ENCODE measurements around the gene SETD5. TPM values are rescaled to one million over a fixed set of nuclear protein-coding genes. Genes with fewer than 3 reads are reported as not detected.
A peak's percentile ranks its signal among the peaks of the same experiment; 100 is the strongest.

The SETD5 gene
- polyA plus RNA-seq, 1 donor (not counting 4 experiments of a cell fraction or from before 2014, with no cell fraction given), result 37.8 TPM

DNA sequence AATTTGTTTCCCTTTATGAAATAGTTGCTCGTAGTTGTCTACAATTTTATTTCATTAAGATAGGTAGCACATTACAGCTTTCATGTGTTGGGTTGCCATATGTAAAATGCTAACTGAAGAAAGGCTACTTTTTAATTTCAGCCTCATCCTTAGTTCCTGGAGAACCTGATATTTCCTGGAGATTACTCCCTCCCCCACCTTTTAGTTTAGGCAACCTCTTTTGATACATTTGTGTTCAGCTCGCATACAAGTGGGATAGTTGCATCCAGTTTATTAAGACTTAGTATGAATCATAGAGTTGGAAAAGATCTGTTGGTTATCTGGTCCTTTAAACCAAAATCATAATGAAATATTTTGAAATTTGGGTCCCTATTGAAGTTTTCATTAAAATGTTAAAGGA, 6.0 kb downstream of the SETD5 start:
- no peaks in the 10 kb centered on the region for H3K27me3 ChIP-seq (ENCODE audit: control insufficient read depth, extremely low read depth, insufficient read depth, low read length)
- FAIRE-seq, result no peak
- peaks cover 30% of the 10 kb centered on the region for H4K20me1 ChIP-seq (ENCODE audit: control insufficient read depth, extremely low read depth, insufficient read depth, low read length)
- TF ChIP-seq CTCF (optimal IDR thresholded peaks at IDR 0.05 in 1 of 3, IDR thresholded peaks at IDR 0.05 in 1 of 3, conservative IDR thresholded peaks at IDR 0.05 in 1 of 3; ENCODE audit: extremely low read depth in 1 of 3, insufficient read depth in 2 of 3, low read length in 3 of 3), result no peak
- no peak for TF ChIP-seq EZH2 (IDR thresholded peaks at IDR 0.05; ENCODE audit: low read length)
- H3K9ac ChIP-seq (ENCODE audit: control insufficient read depth, extremely low read depth, insufficient read depth, low read length), result no peak overlapping the region
- peaks cover 100% of the 10 kb centered on the region for H3K79me2 ChIP-seq (ENCODE audit: control insufficient read depth, insufficient read depth, low read length)
- peak overlapping the region in 1 of 3 experiments; percentile 2 for H3K4me3 ChIP-seq (ENCODE audit: control insufficient read depth in 2 of 3, extremely low read depth in 1 of 3, insufficient read depth in 2 of 3, low read depth in 1 of 3, low read length in 3 of 3)
- H3K36me3 ChIP-seq (ENCODE audit: control insufficient read depth in 2 of 2, extremely low read depth in 1 of 2, insufficient read depth in 2 of 2, low read length in 2 of 2), result no peaks in the 10 kb centered on the region
- peaks cover 56% of the 10 kb centered on the region for H3K4me1 ChIP-seq (ENCODE audit: control insufficient read depth, extremely low read depth, insufficient read depth, low read length)
- H3K9me3 ChIP-seq (ENCODE audit: control insufficient read depth, low read depth, low read length), result no peaks in the 10 kb centered on the region
- H3K27ac ChIP-seq (ENCODE audit: control insufficient read depth, insufficient read depth, low read length), result no peak overlapping the region
- dilution Hi-C loops (cut with MboI; ENCODE audit: extremely low pct_ligation_motif_present, low sequenced_read_pairs), result no loop called here
- H3K9me1 ChIP-seq (ENCODE audit: control insufficient read depth, extremely low read depth, insufficient read depth, low read length), result peaks cover 2% of the 10 kb centered on the region
- DNase-seq (ENCODE audit: low read depth, low spot score), result no peak
- H2AFZ ChIP-seq (ENCODE audit: control insufficient read depth, low read length), result no peak overlapping the region
- peak overlapping the region; percentile 96 for H3K4me2 ChIP-seq (ENCODE audit: control insufficient read depth, extremely low read depth, insufficient read depth, low read depth, low read length)

GRCh38 chr3:9404680-9405079, 7.3 kb downstream of the SETD5 start:
- DNase-seq (ENCODE audit: low read depth, low spot score) (no peak), FAIRE-seq (peak; percentile 86)
- Histone ChIP-seq H3K4me3 (ENCODE audit: control insufficient read depth in 2 of 3, extremely low read depth in 1 of 3, insufficient read depth in 2 of 3, low read depth in 1 of 3, low read length in 3 of 3) (no peak overlapping the region), H3K79me2 (ENCODE audit: control insufficient read depth, insufficient read depth, low read length) (peaks cover 100% of the 10 kb centered on the region), H3K27ac (ENCODE audit: control insufficient read depth, insufficient read depth, low read length) (peak overlapping the region; percentile 52), H2AFZ (ENCODE audit: control insufficient read depth, low read length) (no peak overlapping the region), H3K9me3 (ENCODE audit: control insufficient read depth, low read depth, low read length) (no peaks in the 10 kb centered on the region), H4K20me1 (ENCODE audit: control insufficient read depth, extremely low read depth, insufficient read depth, low read length) (peaks cover 31% of the 10 kb centered on the region), H3K36me3 (ENCODE audit: control insufficient read depth in 2 of 2, extremely low read depth in 1 of 2, insufficient read depth in 2 of 2, low read length in 2 of 2) (no peaks in the 10 kb centered on the region), H3K4me2 (ENCODE audit: control insufficient read depth, extremely low read depth, insufficient read depth, low read depth, low read length) (peak overlapping the region; percentile 60), H3K9ac (ENCODE audit: control insufficient read depth, extremely low read depth, insufficient read depth, low read length) (no peak overlapping the region), H3K4me1 (ENCODE audit: control insufficient read depth, extremely low read depth, insufficient read depth, low read length) (peaks cover 57% of the 10 kb centered on the region), H3K9me1 (ENCODE audit: control insufficient read depth, extremely low read depth, insufficient read depth, low read length) (peaks cover 2% of the 10 kb centered on the region), H3K27me3 (ENCODE audit: control insufficient read depth, extremely low read depth, insufficient read depth, low read length) (no peaks in the 10 kb centered on the region)
- TF ChIP-seq CTCF (optimal IDR thresholded peaks at IDR 0.05 in 1 of 3, IDR thresholded peaks at IDR 0.05 in 1 of 3, conservative IDR thresholded peaks at IDR 0.05 in 1 of 3; ENCODE audit: extremely low read depth in 1 of 3, insufficient read depth in 2 of 3, low read length in 3 of 3) (peak; percentile 24 to 42 (median 38)), EZH2 (IDR thresholded peaks at IDR 0.05; ENCODE audit: low read length) (no peak)
- dilution Hi-C loops (cut with MboI; ENCODE audit: extremely low pct_ligation_motif_present, low sequenced_read_pairs), result no loop called here
